IMR-90 (cell line): ENCODE results near the gene PRMT5. TPM values are rescaled to one million over a fixed set of nuclear protein-coding genes. Genes with fewer than 3 reads are reported as not detected.

ENCODE experiments used
- ATAC-seq: fragments of 200-7000 bp; cut with Tn5 transposase; 2 replicates; pipeline ENCODE4 v1.9.1; 2020; ENCODE audit warnings: low read depth, mild to moderate bottlenecking, moderate library complexity
- BruUV-seq: library from RNA; stranded (reverse); fragments of 400-500 nt; replicated peaks from 2 replicates; lab custom pipeline; 2021; lab: Mats Ljungman, UMichigan
- CTCF ChIA-PET: fragments of 300-600 bp; formaldehyde crosslinking; extraction: SDS; loops from one replicate; lab custom pipeline; 2021; ENCODE audit warnings: antibody characterized with exemption; lab: Yijun Ruan, JAX
- POLR2A ChIA-PET: fragments of 300-600 bp; sonication (Branson Sonifier 250); formaldehyde crosslinking; loops from one replicate; lab custom pipeline; 2022; ENCODE audit warnings: antibody characterized with exemption; ENCODE audit not compliant: unreplicated experiment; lab: Charles Lee
- DNase-seq: peaks from one replicate; pipeline ENCODE4 v3.0.0; 2013
- H2AFZ ChIP-seq: replicated peaks from 2 replicates; pipeline ENCODE3; 2013; ENCODE audit warnings: low read length, mild to moderate bottlenecking; ENCODE audit not compliant: poor library complexity
- H2AK5ac ChIP-seq: 2 replicates; pipeline ENCODE4 v1.6.1; 2013; ENCODE audit warnings: low read depth, low read length, inconsistent platforms
- H2AK9ac ChIP-seq: replicated peaks from 2 replicates; pipeline ENCODE3; 2013; ENCODE audit warnings: mild to moderate bottlenecking, low read depth, low read length, moderate library complexity; ENCODE audit not compliant: poor library complexity
- H2BK120ac ChIP-seq: 2 replicates; pipeline ENCODE4 v1.6.1; 2013; ENCODE audit warnings: low read depth, low read length, inconsistent platforms
- H2BK15ac ChIP-seq: 3 replicates; pipeline ENCODE4 v1.6.1; 2013; ENCODE audit warnings: low read depth, low read length, inconsistent platforms
- H2BK20ac ChIP-seq: 2 replicates; pipeline ENCODE4 v1.6.1; 2013; ENCODE audit warnings: low read depth, mild to moderate bottlenecking, inconsistent platforms, low read length, moderate library complexity
- H2BK5ac ChIP-seq: 2 replicates; pipeline ENCODE4 v1.6.1; 2013; ENCODE audit warnings: mild to moderate bottlenecking, low read depth, low read length, inconsistent platforms; ENCODE audit not compliant: poor library complexity, severe bottlenecking
- H3K14ac ChIP-seq: replicated peaks from 2 replicates; pipeline ENCODE4 v1.6.1; 2013; ENCODE audit warnings: low read depth, low read length, inconsistent platforms
- H3K18ac ChIP-seq: 2 replicates; pipeline ENCODE4 v1.6.1; 2013; ENCODE audit warnings: low read depth, low read length, control low read depth
- H3K23ac ChIP-seq: 2 replicates; pipeline ENCODE4 v1.6.1; 2013; ENCODE audit warnings: low read depth, low read length, inconsistent platforms
- H3K27ac ChIP-seq: 2 replicates; pipeline ENCODE4 v1.5.1; 2013; ENCODE audit warnings: mild to moderate bottlenecking, control low read depth, low read length; ENCODE audit not compliant: insufficient read depth
- H3K27me3 ChIP-seq: 2 replicates; pipeline ENCODE4 v1.6.1; 2013; ENCODE audit warnings: low read length; ENCODE audit not compliant: control insufficient read depth, insufficient read depth
- H3K36me3 ChIP-seq: 2 replicates; pipeline ENCODE4 v1.6.1; 2013; ENCODE audit warnings: low read length, mixed read lengths; ENCODE audit not compliant: control insufficient read depth, insufficient read depth
- H3K4ac ChIP-seq: 2 replicates; pipeline ENCODE4 v1.6.1; 2013; ENCODE audit warnings: low read depth, low read length, inconsistent platforms
- H3K4me1 ChIP-seq: 2 replicates; pipeline ENCODE4 v1.6.1; 2013; ENCODE audit warnings: low read length, mixed read lengths; ENCODE audit not compliant: control insufficient read depth, insufficient read depth
- H3K4me2 ChIP-seq: 2 replicates; pipeline ENCODE4 v1.6.1; 2013; ENCODE audit warnings: low read depth, mild to moderate bottlenecking, control low read depth, low read length, moderate library complexity
- H3K4me3 ChIP-seq: 2 replicates; pipeline ENCODE4 v1.5.1; 2013; ENCODE audit warnings: low read depth, mild to moderate bottlenecking, control low read depth, low read length, moderate library complexity; ENCODE audit not compliant: insufficient read depth
- H3K56ac ChIP-seq: 2 replicates; pipeline ENCODE4 v1.6.1; 2013; ENCODE audit warnings: low read length, inconsistent platforms; ENCODE audit not compliant: insufficient read depth; ENCODE audit errors: extremely low read depth
- H3K79me1 ChIP-seq, 2 experiments: 2 replicates each; pipeline ENCODE4 v1.6.1; 2013; ENCODE audit warnings: low read length in 2 of 2, inconsistent platforms in 1 of 2, low read depth in 1 of 2
- H3K9ac ChIP-seq: 2 replicates; pipeline ENCODE4 v1.6.1; 2013; ENCODE audit warnings: low read depth, low read length, control low read depth
- H3K9me1 ChIP-seq: 2 replicates; pipeline ENCODE4 v1.6.1; 2013; ENCODE audit warnings: low read length, inconsistent platforms; ENCODE audit not compliant: insufficient read depth
- H3K9me3 ChIP-seq: 2 replicates; pipeline ENCODE4 v1.6.1; 2013; ENCODE audit warnings: low read length; ENCODE audit not compliant: control insufficient read depth, insufficient read depth
- H4K20me1 ChIP-seq: 2 replicates; pipeline ENCODE4 v1.6.1; 2013; ENCODE audit warnings: low read length, inconsistent platforms; ENCODE audit not compliant: insufficient read depth
- H4K5ac ChIP-seq: 2 replicates; pipeline ENCODE4 v1.6.1; 2013; ENCODE audit warnings: mild to moderate bottlenecking, low read depth, low read length, control low read depth
- H4K8ac ChIP-seq, 2 experiments: 2 replicates each; pipeline ENCODE4 v1.6.1; 2013; ENCODE audit warnings: low read depth in 2 of 2, low read length in 2 of 2, control low read depth in 1 of 2, inconsistent platforms in 1 of 2
- H4K91ac ChIP-seq: 2 replicates; pipeline ENCODE4 v1.6.1; 2013; ENCODE audit warnings: low read depth, low read length, inconsistent platforms; ENCODE audit not compliant: insufficient read depth
- POLR2A ChIP-seq: IDR thresholded peaks from 2 replicates; pipeline ENCODE4 v1.6.1; 2012; ENCODE audit warnings: mild to moderate bottlenecking, low read depth, low read length
- WGBS, 2 experiments: methylation state at CpG; one replicate each; pipeline versions ENCODE4 v1.1.5 to v1.1.7; 2013; ENCODE audit warnings: missing lambda C conversion rate in 2 of 2; ENCODE audit not compliant: insufficient read length in 1 of 2; ENCODE audit errors: extremely low coverage in 2 of 2; 5-methylcytosine and 5-hydroxymethylcytosine counted together
- dilution Hi-C: fragments of 300-500 bp; cut with HindIII; formaldehyde crosslinking; loops from one replicate; pipeline ENCODE4 v1.14.3; 2018; ENCODE audit warnings: low sequenced_read_pairs; ENCODE audit not compliant: unreplicated experiment
- in situ Hi-C: fragments of 300-500 bp; cut with MboI; formaldehyde crosslinking; loops from 3 replicates; pipeline ENCODE4 v1.14.3; 2019; ENCODE audit warnings: low sequenced_read_pairs, inconsistent platforms, mixed read lengths
- intact Hi-C: fragments of 100-400 bp; cut with micrococcal nuclease; formaldehyde crosslinking; loops from 2 replicates; pipeline ENCODE4 v1.10.0; 2022
- polyA plus RNA-seq, 3 experiments: library from polyadenylated mRNA; depleted of rRNA; stranded (reverse); fragments of >200 nt; gene quantifications; 2 replicates each; pipeline ENCODE4 v1.2.3, GENCODE V29; 2012; ENCODE audit warnings: low replicate concordance in 1 of 3
- total RNA-seq: library from RNA; depleted of rRNA; stranded (reverse); fragments of >200 nt; gene quantifications from 2 replicates; pipeline ENCODE4 v1.2.3, GENCODE V29; 2012
- TF ChIP-seq, protein P1 (sequence below): fragments of 150-350 bp; IDR thresholded peaks from 2 replicates; pipeline ENCODE4 v1.6.1; 2016; ENCODE audit warnings: low read depth, mild to moderate bottlenecking, low read length, moderate library complexity, borderline replicate concordance

The PRMT5 gene
- total and polyA plus RNA-seq, 2 of the 4 experiments (the other 2 are of a cell fraction): 99.3 to 136 TPM

DNA sequence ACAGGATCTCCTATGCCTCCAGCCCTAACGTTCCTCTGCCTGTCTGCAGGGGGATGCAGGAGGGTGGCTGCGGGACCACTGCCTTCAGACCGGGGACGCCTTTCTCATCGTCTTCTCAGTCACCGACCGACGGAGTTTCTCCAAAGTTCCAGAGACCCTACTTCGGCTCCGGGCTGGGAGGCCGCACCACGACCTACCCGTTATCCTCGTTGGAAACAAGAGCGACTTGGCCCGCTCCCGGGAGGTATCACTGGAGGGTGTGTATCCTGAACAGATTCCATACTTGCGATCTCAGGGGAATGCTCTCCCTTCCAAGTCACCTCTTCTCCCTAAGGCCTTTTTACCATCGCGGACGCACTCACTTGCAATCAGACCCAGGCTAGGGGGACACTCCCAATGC is 43.2 kb downstream of the PRMT5 start:
- Histone ChIP-seq H3K27ac (no peak overlapping the region), H4K91ac (no peak overlapping the region), H3K4ac (no peak overlapping the region), H2BK120ac (no peak overlapping the region), H3K4me2 (no peak overlapping the region), H3K23ac (no peak overlapping the region), H3K56ac (no peak overlapping the region), H3K36me3 (no peaks in the 10 kb centered on the region), H2BK5ac (no peak overlapping the region), H3K9me1 (peaks cover 11% of the 10 kb centered on the region; the same call in 1 of the 2 replicates), H4K5ac (no peak overlapping the region), H2BK15ac (no peak overlapping the region), H3K4me1 (peaks cover 5% of the 10 kb centered on the region; the same call in 1 of the 2 replicates), H3K9me3 (no peaks in the 10 kb centered on the region), H2AK5ac (peak overlapping the region; percentile 58; the same call in 1 of the 2 replicates), H2BK20ac (no peak overlapping the region), H3K18ac (no peak overlapping the region), H3K4me3 (no peak overlapping the region), H2AFZ (peak overlapping the region; percentile 98), H3K27me3 (no peaks in the 10 kb centered on the region), H3K9ac (no peak overlapping the region), H4K20me1 (no peaks in the 10 kb centered on the region), H3K14ac (no peak overlapping the region), H3K79me1 (peaks cover 7 to 17% of the 10 kb centered on the region in 2 experiments; a peak in 3 of 4 replicates), H2AK9ac (peak overlapping the region; percentile 17), H4K8ac (peak overlapping the region; percentile 27 to 97; a peak in 2 of 4 replicates)
- no TSS peak for BruUV-seq
- ChIA-PET POLR2A (no interaction called here), CTCF (interaction anchor here (1.6 to 1.8 kb wide), 2 partner anchors 13 to 14 kb away, joined by 5 to 7 read pairs; no protein-coding TSS in a partner anchor)
- TF ChIP-seq, protein P1, sequence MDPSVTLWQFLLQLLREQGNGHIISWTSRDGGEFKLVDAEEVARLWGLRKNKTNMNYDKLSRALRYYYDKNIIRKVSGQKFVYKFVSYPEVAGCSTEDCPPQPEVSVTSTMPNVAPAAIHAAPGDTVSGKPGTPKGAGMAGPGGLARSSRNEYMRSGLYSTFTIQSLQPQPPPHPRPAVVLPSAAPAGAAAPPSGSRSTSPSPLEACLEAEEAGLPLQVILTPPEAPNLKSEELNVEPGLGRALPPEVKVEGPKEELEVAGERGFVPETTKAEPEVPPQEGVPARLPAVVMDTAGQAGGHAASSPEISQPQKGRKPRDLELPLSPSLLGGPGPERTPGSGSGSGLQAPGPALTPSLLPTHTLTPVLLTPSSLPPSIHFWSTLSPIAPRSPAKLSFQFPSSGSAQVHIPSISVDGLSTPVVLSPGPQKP: no peak
- TF ChIP-seq POLR2A: no peak
- intact Hi-C loops: loop anchor here (2.0 kb wide), 1 partner anchor 13 kb away; no protein-coding TSS in a partner anchor
- no peak for DNase-seq
- ATAC-seq: no peak
- 91% methylated on average over 20 of the region's 21 CpGs; no CpG with 5 or more reads in 1 of the 2 experiments for WGBS, 2 experiments
- dilution Hi-C loops: no loop called here
- in situ Hi-C loops: no loop called here
